HepG2 (cell line): ENCODE data around the gene CPAMD8. TPM values are rescaled to one million over a fixed set of nuclear protein-coding genes. Genes with fewer than 3 reads are reported as not detected.

Experiments used
- ATAC-seq: fragments of 200-7000 bp; cut with Tn5 transposase; 3 replicates; pipeline ENCODE4 v1.9.1; 2020; ENCODE audit warnings: mild to moderate bottlenecking, moderate library complexity
- BruUV-seq: library from RNA; stranded (reverse); fragments of 400-500 nt; replicated peaks from 2 replicates; lab custom pipeline; 2021; lab: Mats Ljungman, UMichigan
- CTCF ChIA-PET: fragments of 300-600 bp; formaldehyde crosslinking; extraction: SDS; loops from one replicate; lab custom pipeline; 2021; ENCODE audit warnings: low total read pairs, inconsistent platforms, low intra/inter-chr PET ratio; lab: Yijun Ruan, JAX
- POLR2A ChIA-PET: fragments of 350-600 bp; sonication (Branson Sonifier 250); formaldehyde crosslinking; loops from one replicate; lab custom pipeline; 2020; ENCODE audit warnings: antibody characterized with exemption, inconsistent platforms; lab: Yijun Ruan, JAX
- DNase-seq: peaks from one replicate; pipeline ENCODE4 v3.0.0-alpha.2; 2015; ENCODE audit warnings: low spot score
- FAIRE-seq: peaks from 3 replicates; lab custom pipeline; 2011; peaks lifted over from hg19 to GRCh38; lab: Jason Lieb, UNC
- H2AFZ ChIP-seq: one replicate; pipeline ENCODE4 v1.6.1; 2011; ENCODE audit warnings: low read length, inconsistent platforms
- H3K27ac ChIP-seq: fragments of 300-600 bp; 3 replicates; pipeline ENCODE4 v1.8.0; 2011; ENCODE audit warnings: mixed run types, mild to moderate bottlenecking, mixed read lengths, low read length, inconsistent platforms; ENCODE audit not compliant: insufficient read depth; ENCODE audit errors: extremely low read length
- H3K27me3 ChIP-seq, 2 experiments: fragments of 200-600 bp in 1 of 2; 2 replicates in 1 of 2; 3 replicates in 1 of 2; pipeline versions ENCODE4 v1.6.0 to v1.8.0; 2011; ENCODE audit warnings: low read length in 2 of 2, mild to moderate bottlenecking in 2 of 2, moderate library complexity in 2 of 2, inconsistent platforms in 1 of 2; ENCODE audit not compliant: insufficient read depth in 2 of 2, control insufficient read depth in 1 of 2
- H3K36me3 ChIP-seq, 2 experiments: fragments of 200-600 bp in 1 of 2; replicated peaks in 1 of 2; 2 replicates in 1 of 2; 3 replicates in 1 of 2; pipeline versions ENCODE4 v1.5.1 to v1.8.0; 2011; ENCODE audit warnings: low read length in 2 of 2, inconsistent platforms in 1 of 2; ENCODE audit not compliant: insufficient read depth in 2 of 2, control insufficient read depth in 1 of 2
- H3K4me1 ChIP-seq: 2 replicates; pipeline ENCODE4 v1.5.1; 2012; ENCODE audit warnings: low read length, inconsistent platforms; ENCODE audit not compliant: insufficient read depth
- H3K4me2 ChIP-seq: 2 replicates; pipeline ENCODE4 v1.6.0; 2011; ENCODE audit warnings: low read depth, low read length, inconsistent platforms
- H3K4me3 ChIP-seq, 3 experiments: fragments of 200-600 bp in 1 of 3; sonication (generic), shearing (Covaris generic) in 1 of 3; replicated peaks in 1 of 3; 2 replicates each; pipeline ENCODE4 v1.5.1; 2011 to 2016; ENCODE audit warnings: low read length in 3 of 3, inconsistent platforms in 2 of 3, low read depth in 2 of 3, mild to moderate bottlenecking in 2 of 3, control low read depth in 1 of 3, mixed read lengths in 1 of 3; ENCODE audit not compliant: insufficient read depth in 1 of 3
- H3K79me2 ChIP-seq: one replicate; pipeline ENCODE4 v1.6.1; 2011; ENCODE audit warnings: low read length, inconsistent platforms; ENCODE audit not compliant: insufficient read depth
- H3K9ac ChIP-seq: 2 replicates; pipeline ENCODE4 v1.6.0; 2011; ENCODE audit warnings: mild to moderate bottlenecking, low read depth, low read length, inconsistent platforms; ENCODE audit not compliant: insufficient read depth
- H3K9me3 ChIP-seq: 2 replicates; pipeline ENCODE4 v1.5.1; 2012; ENCODE audit warnings: mild to moderate bottlenecking, low read length
- H4K20me1 ChIP-seq: 2 replicates; pipeline ENCODE4 v1.6.0; 2011; ENCODE audit warnings: inconsistent platforms, mild to moderate bottlenecking, low read length, moderate library complexity; ENCODE audit not compliant: insufficient read depth
- ARHGAP35 ChIP-seq: sonication (generic); formaldehyde crosslinking; IDR thresholded peaks from 2 replicates; pipeline ENCODE4 v1.9.0; 2022; ENCODE audit warnings: mild to moderate bottlenecking, inconsistent platforms, moderate library complexity, missing genetic modification reagents, borderline replicate concordance
- ATAD3A ChIP-seq: sonication (generic); formaldehyde crosslinking; IDR thresholded peaks from 2 replicates; pipeline ENCODE4 v1.4.0; 2020; ENCODE audit warnings: missing genetic modification reagents
- GABPA ChIP-seq, 2 experiments: IDR thresholded peaks; 2 replicates each; pipeline ENCODE4 v1.6.1; 2011 to 2016; ENCODE audit warnings: low read depth in 2 of 2, low read length in 1 of 2, missing biosample characterization in 1 of 2, missing genetic modification characterization in 1 of 2
- GLI4 ChIP-seq: sonication (generic); formaldehyde crosslinking; IDR thresholded peaks from 2 replicates; pipeline ENCODE4 v1.5.1; 2020; ENCODE audit warnings: missing genetic modification reagents, mild to moderate bottlenecking, moderate library complexity, borderline replicate concordance
- HDAC6 ChIP-seq: fragments of 200-600 bp; sonication (generic); IDR thresholded peaks from 2 replicates; pipeline ENCODE4 v1.7.0; 2017; ENCODE audit warnings: mild to moderate bottlenecking, antibody characterized with exemption, low read length, low read depth
- MAFG ChIP-seq: sonication (generic); formaldehyde crosslinking; IDR thresholded peaks from 2 replicates; pipeline ENCODE4 v1.5.1; 2020; ENCODE audit warnings: mild to moderate bottlenecking, missing genetic modification reagents
- MIXL1 ChIP-seq: IDR thresholded peaks from 2 replicates; pipeline ENCODE4 v1.6.1; 2016
- NPAS2 ChIP-seq: sonication (generic); formaldehyde crosslinking; IDR thresholded peaks from 2 replicates; pipeline ENCODE4 v1.8.0; 2022; ENCODE audit warnings: mild to moderate bottlenecking, missing genetic modification reagents, borderline replicate concordance
- NR2F1 ChIP-seq, 2 experiments: fragments of 450-650 bp in 1 of 2; formaldehyde crosslinking in 1 of 2; IDR thresholded peaks; 2 replicates each; pipeline versions ENCODE4 v1.5.0 to v1.6.1; 2016 to 2020; ENCODE audit warnings: mild to moderate bottlenecking in 1 of 2, missing compliant biosample characterization in 1 of 2, missing genetic modification reagents in 1 of 2, moderate library complexity in 1 of 2
- NR3C1 ChIP-seq: sonication (generic); formaldehyde crosslinking; IDR thresholded peaks from 2 replicates; pipeline ENCODE4 v1.4.0; 2020; ENCODE audit warnings: missing genetic modification reagents
- PTBP1 ChIP-seq: fragments of 200-400 bp; formaldehyde crosslinking; IDR thresholded peaks from 2 replicates; pipeline ENCODE4 v1.6.1; 2018; ENCODE audit warnings: low read length, low read depth; ENCODE audit not compliant: poor library complexity, severe bottlenecking
- SP4 ChIP-seq: sonication (generic); formaldehyde crosslinking; IDR thresholded peaks from 2 replicates; pipeline ENCODE4 v1.8.1; 2023; ENCODE audit warnings: mild to moderate bottlenecking, missing genetic modification reagents
- THYN1 ChIP-seq: sonication (generic); formaldehyde crosslinking; IDR thresholded peaks from 2 replicates; pipeline ENCODE4 v1.8.1; 2023; ENCODE audit warnings: low read depth, mild to moderate bottlenecking, moderate library complexity, missing genetic modification reagents, borderline replicate concordance
- ZKSCAN1 ChIP-seq: fragments of 150-350 bp; IDR thresholded peaks from 2 replicates; pipeline ENCODE4 v1.6.1; 2014; ENCODE audit warnings: low read length
- ZNF224 ChIP-seq: sonication (generic); formaldehyde crosslinking; IDR thresholded peaks from 2 replicates; pipeline ENCODE4 v1.5.0; 2020; ENCODE audit warnings: mild to moderate bottlenecking, missing genetic modification reagents
- WGBS: methylation state at CpG from one replicate; pipeline ENCODE4 v1.1.6; 2017; ENCODE audit warnings: low lambda C conversion rate; 5-methylcytosine and 5-hydroxymethylcytosine counted together
- in situ Hi-C: cut with HindIII; loops from 2 replicates; pipeline ENCODE4 v1.10.0; 2017; ENCODE audit warnings: low pct_unique_long_range_greater_than_20kb; ENCODE audit not compliant: extremely low pct_ligation_motif_present
- intact Hi-C: fragments of 100-400 bp; cut with micrococcal nuclease; formaldehyde crosslinking; loops from one replicate; pipeline ENCODE4 v1.10.0; 2022; ENCODE audit not compliant: unreplicated experiment
- polyA plus RNA-seq, 8 experiments: library from polyadenylated mRNA; depleted of rRNA in 3 of 8; stranded (reverse) in 7 of 8; unstranded in 1 of 8; fragments of >200 nt; fragmentation: Illumina TruSeq in 4 of 8; extraction: Trizol in 4 of 8; gene quantifications; 2 replicates each; pipeline versions ENCODE4 v1.2.1 to v1.2.3, GENCODE V29; 2011 to 2016; ENCODE audit warnings: low read depth in 4 of 8, missing spikeins in 1 of 8, mixed read lengths in 1 of 8; ENCODE audit not compliant: insufficient read depth in 1 of 8
- total RNA-seq, 5 experiments: library from RNA; depleted of rRNA; stranded (reverse); fragments of >200 nt; fragmentation: Illumina TruSeq; extraction: Trizol; gene quantifications; 2 replicates each; pipeline ENCODE4 v1.2.3, GENCODE V29; 2016; ENCODE audit warnings: low read depth in 1 of 5
- TF ChIP-seq, protein P1 (sequence below): sonication (generic); formaldehyde crosslinking; IDR thresholded peaks from 2 replicates; pipeline ENCODE4 v1.4.0; 2020; ENCODE audit warnings: missing genetic modification reagents
- TF ChIP-seq, protein P2 (sequence below): sonication (generic); formaldehyde crosslinking; IDR thresholded peaks from 2 replicates; pipeline ENCODE4 v1.4.0; 2020; ENCODE audit warnings: missing genetic modification reagents, borderline replicate concordance

Gene CPAMD8
- total and polyA plus RNA-seq, 2 of the 13 experiments (the other 11 are each of a cell fraction or from before 2014, with no cell fraction given): 0.29 to 0.34 TPM

DNA sequence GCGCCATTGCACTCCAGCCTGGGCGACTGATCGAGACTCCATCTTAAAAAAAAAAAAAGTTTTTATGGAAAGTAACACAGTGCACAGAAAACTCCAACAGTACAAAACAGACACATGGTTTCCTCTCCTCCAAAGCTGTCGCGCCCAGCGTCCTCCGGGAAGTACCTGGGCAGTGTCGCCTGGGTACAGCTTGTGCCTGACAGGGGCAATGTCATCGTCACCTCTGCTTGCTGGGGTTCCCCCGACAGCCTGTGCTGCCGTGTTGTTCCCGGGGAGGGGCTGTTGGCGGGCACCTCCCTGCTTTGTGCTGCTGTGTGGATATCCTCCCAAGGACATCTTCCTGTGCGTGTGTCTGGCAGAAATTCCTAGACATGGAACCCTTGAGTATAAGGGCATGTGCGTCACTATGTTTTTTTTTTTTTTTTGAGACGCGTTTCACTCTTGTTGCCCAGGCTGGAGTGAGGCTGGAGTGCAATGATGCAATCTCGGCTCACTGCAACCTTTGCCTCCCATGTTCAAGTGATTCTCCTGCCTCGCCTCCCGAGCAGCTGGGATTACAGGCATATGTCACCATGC is 140.2 kb downstream of the CPAMD8 start (continued):
- TF ChIP-seq, protein P1, sequence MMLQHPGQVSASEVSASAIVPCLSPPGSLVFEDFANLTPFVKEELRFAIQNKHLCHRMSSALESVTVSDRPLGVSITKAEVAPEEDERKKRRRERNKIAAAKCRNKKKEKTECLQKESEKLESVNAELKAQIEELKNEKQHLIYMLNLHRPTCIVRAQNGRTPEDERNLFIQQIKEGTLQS (CRISPR knock-in tag): no peak
- no peak for TF ChIP-seq ATAD3A (CRISPR knock-in tag)

DNA sequence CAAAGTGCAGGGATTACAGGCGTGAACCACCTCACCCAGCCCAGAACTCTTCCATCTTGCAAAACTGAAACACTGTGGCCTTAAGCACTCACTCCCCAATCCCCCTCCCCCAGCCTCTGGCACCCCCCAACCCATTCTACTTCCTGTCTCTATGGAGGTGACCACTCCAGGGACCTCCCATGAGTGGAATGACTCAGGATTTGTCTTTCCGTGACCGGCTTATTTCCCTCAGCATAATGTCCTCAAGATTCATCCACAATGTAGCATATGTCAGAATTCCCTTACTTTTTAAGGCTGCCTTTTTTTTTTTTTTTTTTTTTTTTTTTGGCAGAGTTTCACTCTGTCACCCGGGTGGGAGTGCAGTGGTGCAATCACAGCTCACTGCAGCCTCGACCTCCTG is 141.4 kb downstream of the CPAMD8 start:
- H3K27me3 ChIP-seq: no peaks in the 10 kb centered on the region; a peak in 1 of 5 replicates
- WGBS: 41% methylated on average over 5 of the region's 5 CpGs
- H3K9ac ChIP-seq: no peak overlapping the region
- H2AFZ ChIP-seq: no peak overlapping the region
- in situ Hi-C loops (no loop called here), intact Hi-C loops (no loop called here)
- no peak for FAIRE-seq
- no peaks in the 10 kb centered on the region for H3K79me2 ChIP-seq
- H3K9me3 ChIP-seq: peaks cover 23% of the 10 kb centered on the region
- TF ChIP-seq, protein P2, sequence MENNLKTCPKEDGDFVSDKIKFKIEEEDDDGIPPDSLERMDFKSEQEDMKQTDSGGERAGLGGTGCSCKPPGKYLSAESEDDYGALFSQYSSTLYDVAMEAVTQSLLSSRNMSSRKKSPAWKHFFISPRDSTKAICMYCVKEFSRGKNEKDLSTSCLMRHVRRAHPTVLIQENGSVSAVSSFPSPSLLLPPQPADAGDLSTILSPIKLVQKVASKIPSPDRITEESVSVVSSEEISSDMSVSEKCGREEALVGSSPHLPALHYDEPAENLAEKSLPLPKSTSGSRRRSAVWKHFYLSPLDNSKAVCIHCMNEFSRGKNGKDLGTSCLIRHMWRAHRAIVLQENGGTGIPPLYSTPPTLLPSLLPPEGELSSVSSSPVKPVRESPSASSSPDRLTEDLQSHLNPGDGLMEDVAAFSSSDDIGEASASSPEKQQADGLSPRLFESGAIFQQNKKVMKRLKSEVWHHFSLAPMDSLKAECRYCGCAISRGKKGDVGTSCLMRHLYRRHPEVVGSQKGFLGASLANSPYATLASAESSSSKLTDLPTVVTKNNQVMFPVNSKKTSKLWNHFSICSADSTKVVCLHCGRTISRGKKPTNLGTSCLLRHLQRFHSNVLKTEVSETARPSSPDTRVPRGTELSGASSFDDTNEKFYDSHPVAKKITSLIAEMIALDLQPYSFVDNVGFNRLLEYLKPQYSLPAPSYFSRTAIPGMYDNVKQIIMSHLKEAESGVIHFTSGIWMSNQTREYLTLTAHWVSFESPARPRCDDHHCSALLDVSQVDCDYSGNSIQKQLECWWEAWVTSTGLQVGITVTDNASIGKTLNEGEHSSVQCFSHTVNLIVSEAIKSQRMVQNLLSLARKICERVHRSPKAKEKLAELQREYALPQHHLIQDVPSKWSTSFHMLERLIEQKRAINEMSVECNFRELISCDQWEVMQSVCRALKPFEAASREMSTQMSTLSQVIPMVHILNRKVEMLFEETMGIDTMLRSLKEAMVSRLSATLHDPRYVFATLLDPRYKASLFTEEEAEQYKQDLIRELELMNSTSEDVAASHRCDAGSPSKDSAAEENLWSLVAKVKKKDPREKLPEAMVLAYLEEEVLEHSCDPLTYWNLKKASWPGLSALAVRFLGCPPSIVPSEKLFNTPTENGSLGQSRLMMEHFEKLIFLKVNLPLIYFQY (CRISPR knock-in tag): no peak
- TF ChIP-seq NR2F1 (CRISPR knock-in tag; IDR thresholded peaks at IDR 0.05) (no peak), ZNF224 (CRISPR knock-in tag) (no peak), SP4 (CRISPR knock-in tag) (no peak), ARHGAP35 (CRISPR knock-in tag) (no peak), PTBP1 (no peak), ZKSCAN1 (no peak), MIXL1 (CRISPR knock-in tag) (no peak), NR3C1 (CRISPR knock-in tag) (no peak), NPAS2 (no peak), MAFG (no peak), THYN1 (CRISPR knock-in tag) (no peak), GLI4 (CRISPR knock-in tag) (no peak), HDAC6 (no peak), GABPA (IDR thresholded peaks at IDR 0.05; ENCODE audit: low read depth, low read length) (no peak), GABPA (CRISPR knock-in tag; IDR thresholded peaks at IDR 0.05; ENCODE audit: low read depth) (no peak)
- H3K4me1 ChIP-seq: peaks cover 25% of the 10 kb centered on the region; the same call in 1 of the 2 replicates
- no peaks in the 10 kb centered on the region for H4K20me1 ChIP-seq
- no peak overlapping the region for H3K4me3 ChIP-seq
- no peak overlapping the region for H3K4me2 ChIP-seq
- DNase-seq: no peak
- no peak for ATAC-seq
- H3K27ac ChIP-seq: no peak overlapping the region
- no TSS peak for BruUV-seq
- ChIA-PET CTCF (no interaction called here), POLR2A (interaction anchor here (0.6 kb wide), 1 partner anchor 15 kb away, joined by 3 read pairs; no protein-coding TSS in a partner anchor)
- H3K36me3 ChIP-seq: no peaks in the 10 kb centered on the region; a peak in 1 of 5 replicates
